HUES6 (cell line): ENCODE measurements around the gene LUZP2.

ENCODE experiments used
- H3K27ac ChIP-seq: 2 replicates; pipeline ENCODE4 v1.7.0; 2013; ENCODE audit warnings: low read depth, mild to moderate bottlenecking, low read length, inconsistent platforms
- H3K27me3 ChIP-seq: 2 replicates; pipeline ENCODE4 v1.6.1; 2013; ENCODE audit warnings: low read length; ENCODE audit not compliant: control insufficient read depth, insufficient read depth
- H3K36me3 ChIP-seq: 2 replicates; pipeline ENCODE4 v1.6.1; 2013; ENCODE audit warnings: low read length; ENCODE audit not compliant: control insufficient read depth, insufficient read depth
- H3K4me1 ChIP-seq: 2 replicates; pipeline ENCODE4 v1.6.1; 2013; ENCODE audit warnings: low read length; ENCODE audit not compliant: control insufficient read depth, insufficient read depth
- H3K4me3 ChIP-seq: 2 replicates; pipeline ENCODE4 v1.5.1; 2013; ENCODE audit warnings: low read depth, low read length
- H3K9ac ChIP-seq: one replicate; pipeline ENCODE4 v1.6.1; 2013; ENCODE audit warnings: mild to moderate bottlenecking, low read length
- H3K9me3 ChIP-seq: 2 replicates; pipeline ENCODE4 v1.6.1; 2013; ENCODE audit warnings: low read depth, low read length; ENCODE audit not compliant: control insufficient read depth, insufficient read depth

LUZP2 gene

GRCh38 chr11:24560324-24560723 lies 63.5 kb downstream of the LUZP2 start:
- Histone ChIP-seq H3K27ac (no peak overlapping the region), H3K9ac (no peak overlapping the region), H3K36me3 (no peaks in the 10 kb centered on the region), H3K4me3 (no peak overlapping the region), H3K27me3 (no peaks in the 10 kb centered on the region), H3K4me1 (no peaks in the 10 kb centered on the region; the same call in 1 of the 2 replicates), H3K9me3 (no peaks in the 10 kb centered on the region)

- H3K4me1 ChIP-seq, result no peaks in the 10 kb centered on the region
- H3K27ac ChIP-seq, result no peak overlapping the region
- no peak overlapping the region for H3K4me3 ChIP-seq
- H3K9ac ChIP-seq, result no peak overlapping the region
- H3K27me3 ChIP-seq, result no peaks in the 10 kb centered on the region
- H3K9me3 ChIP-seq, result no peaks in the 10 kb centered on the region
- H3K36me3 ChIP-seq, result no peaks in the 10 kb centered on the region
Observed at GRCh38 chr11:24567380-24567779, 70.5 kb downstream of the LUZP2 start.

- no peak overlapping the region for H3K27ac ChIP-seq
- H3K9me3 ChIP-seq, result no peaks in the 10 kb centered on the region
- no peaks in the 10 kb centered on the region for H3K27me3 ChIP-seq
- no peaks in the 10 kb centered on the region for H3K4me1 ChIP-seq
- H3K9ac ChIP-seq, result no peak overlapping the region
- H3K36me3 ChIP-seq, result no peaks in the 10 kb centered on the region
- H3K4me3 ChIP-seq, result no peak overlapping the region
Observed at GRCh38 chr11:24572376-24572775, 75.5 kb downstream of the LUZP2 start.

- Histone ChIP-seq H3K27ac (no peak overlapping the region), H3K36me3 (no peaks in the 10 kb centered on the region), H3K4me3 (no peak overlapping the region), H3K9ac (no peak overlapping the region), H3K9me3 (no peaks in the 10 kb centered on the region), H3K4me1 (no peaks in the 10 kb centered on the region), H3K27me3 (no peaks in the 10 kb centered on the region)
Observed at GRCh38 chr11:24574461-24574860, 77.6 kb downstream of the LUZP2 start.

GRCh38 chr11:24575392-24575791 lies 78.5 kb downstream of the LUZP2 start:
- H3K9me3 ChIP-seq, result no peaks in the 10 kb centered on the region
- no peaks in the 10 kb centered on the region for H3K4me1 ChIP-seq
- H3K9ac ChIP-seq, result no peak overlapping the region
- no peaks in the 10 kb centered on the region for H3K36me3 ChIP-seq
- no peaks in the 10 kb centered on the region for H3K27me3 ChIP-seq
- no peak overlapping the region for H3K4me3 ChIP-seq
- H3K27ac ChIP-seq, result no peak overlapping the region

GRCh38 chr11:24585192-24585591 lies 88.3 kb downstream of the LUZP2 start:
- Histone ChIP-seq H3K4me3 (no peak overlapping the region), H3K27me3 (no peaks in the 10 kb centered on the region), H3K4me1 (no peaks in the 10 kb centered on the region), H3K9ac (no peak overlapping the region), H3K27ac (no peak overlapping the region), H3K36me3 (no peaks in the 10 kb centered on the region), H3K9me3 (no peaks in the 10 kb centered on the region)

GRCh38 chr11:24587635-24588034 lies 90.8 kb downstream of the LUZP2 start:
- Histone ChIP-seq H3K4me1 (no peaks in the 10 kb centered on the region), H3K27me3 (no peaks in the 10 kb centered on the region), H3K27ac (no peak overlapping the region), H3K9ac (no peak overlapping the region), H3K4me3 (no peak overlapping the region), H3K36me3 (no peaks in the 10 kb centered on the region), H3K9me3 (no peaks in the 10 kb centered on the region)

GRCh38 chr11:24588081-24588480 lies 91.2 kb downstream of the LUZP2 start:
- H3K27ac ChIP-seq, result no peak overlapping the region
- no peaks in the 10 kb centered on the region for H3K9me3 ChIP-seq
- H3K9ac ChIP-seq, result no peak overlapping the region
- no peaks in the 10 kb centered on the region for H3K36me3 ChIP-seq
- no peaks in the 10 kb centered on the region for H3K27me3 ChIP-seq
- H3K4me1 ChIP-seq, result no peaks in the 10 kb centered on the region
- no peak overlapping the region for H3K4me3 ChIP-seq

- H3K27ac ChIP-seq, result no peak overlapping the region
- H3K9me3 ChIP-seq, result no peaks in the 10 kb centered on the region
- H3K36me3 ChIP-seq, result no peaks in the 10 kb centered on the region
- no peaks in the 10 kb centered on the region for H3K27me3 ChIP-seq
- H3K4me1 ChIP-seq, result no peaks in the 10 kb centered on the region
- no peak overlapping the region for H3K4me3 ChIP-seq
- no peak overlapping the region for H3K9ac ChIP-seq
Observed at GRCh38 chr11:24589064-24589463, 92.2 kb downstream of the LUZP2 start.

- Histone ChIP-seq H3K9me3 (no peaks in the 10 kb centered on the region), H3K4me3 (no peak overlapping the region), H3K36me3 (no peaks in the 10 kb centered on the region), H3K27ac (no peak overlapping the region), H3K27me3 (no peaks in the 10 kb centered on the region), H3K4me1 (no peaks in the 10 kb centered on the region), H3K9ac (no peak overlapping the region)
Observed at GRCh38 chr11:24591283-24591682, 94.4 kb downstream of the LUZP2 start.

GRCh38 chr11:24592360-24592759 lies 95.5 kb downstream of the LUZP2 start:
- H3K4me3 ChIP-seq, result no peak overlapping the region
- H3K4me1 ChIP-seq, result no peaks in the 10 kb centered on the region
- H3K36me3 ChIP-seq, result no peaks in the 10 kb centered on the region
- no peak overlapping the region for H3K9ac ChIP-seq
- no peaks in the 10 kb centered on the region for H3K9me3 ChIP-seq
- no peak overlapping the region for H3K27ac ChIP-seq
- no peaks in the 10 kb centered on the region for H3K27me3 ChIP-seq

GRCh38 chr11:24593332-24593731 lies 96.5 kb downstream of the LUZP2 start:
- H3K4me3 ChIP-seq, result no peak overlapping the region

More at GRCh38 chr11:24593332-24593731, 96.5 kb downstream of the LUZP2 start:
- no peak overlapping the region for H3K9ac ChIP-seq
- H3K9me3 ChIP-seq, result no peaks in the 10 kb centered on the region
- no peaks in the 10 kb centered on the region for H3K27me3 ChIP-seq
- no peaks in the 10 kb centered on the region for H3K36me3 ChIP-seq
- H3K4me1 ChIP-seq, result no peaks in the 10 kb centered on the region
- no peak overlapping the region for H3K27ac ChIP-seq
